Lung microvascular endothelial cell (primary cell): ENCODE results near the gene NXPE4. TPM values are rescaled to one million over a fixed set of nuclear protein-coding genes. Genes with fewer than 3 reads are reported as not detected.

Experiments
- DNase-seq, 2 donors: peaks; one replicate each; pipeline versions ENCODE4 v3.0.0 to v3.0.0-alpha.2; 2010; ENCODE audit warnings: low read depth in 2 of 2
- total RNA-seq: library from RNA; depleted of rRNA; stranded (reverse); fragments of >200 nt; gene quantifications from 2 replicates; pipeline ENCODE4 v1.2.1, GENCODE V29; 2014

NXPE4 gene
- total RNA-seq, 1 donor from 2014 or later = not detected

GRCh38 chr11:114562166-114562916 lies 33.2 kb downstream of the NXPE4 start:
- no peak for DNase-seq

- DNase-seq = no peak
Observed at GRCh38 chr11:114559425-114560310, 35.9 kb downstream of the NXPE4 start, which contains the start of gene NXPE1. Gene NXPE1, minus strand, starts transcription at chr11:114559881. Its CDS starts 8,680 bp downstream, at chr11:114551201.

GRCh38 chr11:114556135-114556534 lies 39.5 kb downstream of the NXPE4 start:
- no peak for DNase-seq

GRCh38 chr11:114553642-114554041 lies 41.9 kb downstream of the NXPE4 start:
- no peak for DNase-seq

GRCh38 chr11:114551060-114551459 lies 44.5 kb downstream of the NXPE4 start:
- DNase-seq = no peak

- no peak for DNase-seq
Observed at GRCh38 chr11:114525682-114526081, 69.9 kb downstream of the NXPE4 start.

GRCh38 chr11:114524122-114524521 lies 71.5 kb downstream of the NXPE4 start:
- DNase-seq = no peak

- no peak for DNase-seq
Observed at GRCh38 chr11:114522818-114523217, 72.8 kb downstream of the NXPE4 start.

Other genes starting within 250 kb of the NXPE4 start
- gene C11orf71, start 195.3 kb downstream of the NXPE4 start, total RNA-seq = 2.6 and 3.6 TPM in 2 replicates
- 36.8 and 52.4 TPM in 2 replicates for gene RBM7, start 195.1 kb downstream of the NXPE4 start, total RNA-seq
- gene REXO2, start 156.3 kb downstream of the NXPE4 start, total RNA-seq = 115 and 149 TPM in 2 replicates
- not detected in 2 replicates for gene NXPE1, start 35.9 kb downstream of the NXPE4 start, total RNA-seq
- gene NXPE2, start 82.7 kb upstream of the NXPE4 start, total RNA-seq = not detected in 2 replicates